SK-N-SH treated with all-trans-retinoic acid at 6 μM for 48 hours (cell line): ENCODE measurements around the gene SUGCT.

Experiments
- ATAC-seq: fragments of 200-7000 bp; cut with Tn5 transposase; 3 replicates; pipeline ENCODE4 v1.9.1; 2020; ENCODE audit warnings: mild to moderate bottlenecking, moderate library complexity
- ARNTL ChIP-seq: fragments of 450-650 bp; formaldehyde crosslinking; IDR thresholded peaks from 2 replicates; pipeline ENCODE4 v1.5.0; 2020; ENCODE audit warnings: low read depth, mild to moderate bottlenecking, moderate library complexity, borderline replicate concordance
- CREB5 ChIP-seq: fragments of 250-450 bp; sonication (Bioruptor Pico); IDR thresholded peaks from 2 replicates; pipeline ENCODE4 v1.5.1; 2020; ENCODE audit warnings: low read depth, mild to moderate bottlenecking, moderate library complexity
- CSDC2 ChIP-seq: fragments of 250-450 bp; sonication (Bioruptor Pico); IDR thresholded peaks from 2 replicates; pipeline ENCODE4 v1.5.0; 2020; ENCODE audit warnings: mild to moderate bottlenecking, moderate library complexity
- ESRRG ChIP-seq: fragments of 250-450 bp; sonication (Bioruptor Pico); IDR thresholded peaks from 2 replicates; pipeline ENCODE4 v1.6.1; 2021; ENCODE audit warnings: mild to moderate bottlenecking
- ISL1 ChIP-seq: fragments of 250-450 bp; sonication (Bioruptor Pico); IDR thresholded peaks from 2 replicates; pipeline ENCODE4 v2.1.2; 2022; ENCODE audit warnings: mild to moderate bottlenecking, moderate library complexity
- OSR1 ChIP-seq: fragments of 250-450 bp; sonication (Bioruptor Pico); IDR thresholded peaks from 2 replicates; pipeline ENCODE4 v1.8.0; 2022; ENCODE audit warnings: moderate library complexity, mild to moderate bottlenecking, inconsistent platforms
- PATZ1 ChIP-seq: fragments of 250-450 bp; sonication (Bioruptor Pico); IDR thresholded peaks from 2 replicates; pipeline ENCODE4 v1.8.0; 2020; ENCODE audit warnings: mild to moderate bottlenecking, moderate library complexity, borderline replicate concordance
- PPARA ChIP-seq: fragments of 250-450 bp; sonication (Bioruptor Pico); IDR thresholded peaks from 2 replicates; pipeline ENCODE4 v1.5.0; 2020; ENCODE audit warnings: mild to moderate bottlenecking, borderline replicate concordance
- RARB ChIP-seq: fragments of 250-450 bp; sonication (Bioruptor Pico); IDR thresholded peaks from 2 replicates; pipeline ENCODE4 v1.8.0; 2021; ENCODE audit warnings: mild to moderate bottlenecking, moderate library complexity
- TCF4 ChIP-seq: fragments of 250-450 bp; sonication (Bioruptor Pico); IDR thresholded peaks from 2 replicates; pipeline ENCODE4 v1.8.0; 2021; ENCODE audit warnings: mild to moderate bottlenecking, moderate library complexity, borderline replicate concordance
- TOX ChIP-seq: fragments of 250-450 bp; sonication (Bioruptor Pico); IDR thresholded peaks from 2 replicates; pipeline ENCODE4 v1.8.0; 2021; ENCODE audit warnings: mild to moderate bottlenecking, moderate library complexity, borderline replicate concordance
- ZC3H10 ChIP-seq: fragments of 250-450 bp; sonication (Bioruptor Pico); IDR thresholded peaks from 2 replicates; pipeline ENCODE4 v1.5.1; 2021; ENCODE audit warnings: mild to moderate bottlenecking, moderate library complexity
- ZFP3 ChIP-seq: fragments of 250-450 bp; sonication (Bioruptor Pico); IDR thresholded peaks from 2 replicates; pipeline ENCODE4 v1.5.0; 2020; ENCODE audit warnings: mild to moderate bottlenecking, moderate library complexity
- ZFP30 ChIP-seq: fragments of 450-650 bp; formaldehyde crosslinking; IDR thresholded peaks from 2 replicates; pipeline ENCODE4 v1.5.0; 2022; ENCODE audit warnings: mild to moderate bottlenecking, moderate library complexity
- ZNF70 ChIP-seq: fragments of 450-650 bp; formaldehyde crosslinking; IDR thresholded peaks from 2 replicates; pipeline ENCODE4 v1.5.0; 2020; ENCODE audit warnings: mild to moderate bottlenecking, moderate library complexity
- ZNF8 ChIP-seq: fragments of 450-650 bp; formaldehyde crosslinking; IDR thresholded peaks from 2 replicates; pipeline ENCODE4 v1.5.0; 2020; ENCODE audit warnings: mild to moderate bottlenecking, moderate library complexity
- TF ChIP-seq, protein P1 (sequence below): fragments of 250-450 bp; sonication (Bioruptor Pico); IDR thresholded peaks from 2 replicates; pipeline ENCODE4 v1.5.1; 2021; ENCODE audit warnings: mild to moderate bottlenecking, moderate library complexity
- TF ChIP-seq, protein P2 (sequence below): fragments of 250-450 bp; sonication (Bioruptor Pico); IDR thresholded peaks from 2 replicates; pipeline ENCODE4 v1.8.0; 2021; ENCODE audit warnings: low read depth, mild to moderate bottlenecking, moderate library complexity, borderline replicate concordance

Gene SUGCT

GRCh38 chr7:40644454-40645188, 509.8 kb downstream of the SUGCT start (continued):
- TF ChIP-seq CREB5 (CRISPR knock-in tag) (no peak), ZFP30 (CRISPR knock-in tag) (no peak), TOX (CRISPR knock-in tag) (no peak)
- TF ChIP-seq, protein P1, sequence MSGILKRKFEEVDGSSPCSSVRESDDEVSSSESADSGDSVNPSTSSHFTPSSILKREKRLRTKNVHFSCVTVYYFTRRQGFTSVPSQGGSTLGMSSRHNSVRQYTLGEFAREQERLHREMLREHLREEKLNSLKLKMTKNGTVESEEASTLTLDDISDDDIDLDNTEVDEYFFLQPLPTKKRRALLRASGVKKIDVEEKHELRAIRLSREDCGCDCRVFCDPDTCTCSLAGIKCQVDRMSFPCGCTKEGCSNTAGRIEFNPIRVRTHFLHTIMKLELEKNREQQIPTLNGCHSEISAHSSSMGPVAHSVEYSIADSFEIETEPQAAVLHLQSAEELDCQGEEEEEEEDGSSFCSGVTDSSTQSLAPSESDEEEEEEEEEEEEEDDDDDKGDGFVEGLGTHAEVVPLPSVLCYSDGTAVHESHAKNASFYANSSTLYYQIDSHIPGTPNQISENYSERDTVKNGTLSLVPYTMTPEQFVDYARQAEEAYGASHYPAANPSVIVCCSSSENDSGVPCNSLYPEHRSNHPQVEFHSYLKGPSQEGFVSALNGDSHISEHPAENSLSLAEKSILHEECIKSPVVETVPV (CRISPR knock-in tag) = no peak
- TF ChIP-seq, protein P2, sequence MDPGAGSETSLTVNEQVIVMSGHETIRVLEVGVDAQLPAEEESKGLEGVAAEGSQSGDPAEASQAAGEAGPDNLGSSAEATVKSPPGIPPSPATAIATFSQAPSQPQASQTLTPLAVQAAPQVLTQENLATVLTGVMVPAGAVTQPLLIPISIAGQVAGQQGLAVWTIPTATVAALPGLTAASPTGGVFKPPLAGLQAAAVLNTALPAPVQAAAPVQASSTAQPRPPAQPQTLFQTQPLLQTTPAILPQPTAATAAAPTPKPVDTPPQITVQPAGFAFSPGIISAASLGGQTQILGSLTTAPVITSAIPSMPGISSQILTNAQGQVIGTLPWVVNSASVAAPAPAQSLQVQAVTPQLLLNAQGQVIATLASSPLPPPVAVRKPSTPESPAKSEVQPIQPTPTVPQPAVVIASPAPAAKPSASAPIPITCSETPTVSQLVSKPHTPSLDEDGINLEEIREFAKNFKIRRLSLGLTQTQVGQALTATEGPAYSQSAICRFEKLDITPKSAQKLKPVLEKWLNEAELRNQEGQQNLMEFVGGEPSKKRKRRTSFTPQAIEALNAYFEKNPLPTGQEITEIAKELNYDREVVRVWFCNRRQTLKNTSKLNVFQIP (CRISPR knock-in tag) = no peak

- TF ChIP-seq RARB (CRISPR knock-in tag) (no peak), TCF4 (CRISPR knock-in tag) (no peak), CREB5 (CRISPR knock-in tag) (no peak), ISL1 (CRISPR knock-in tag) (no peak), TOX (CRISPR knock-in tag) (no peak), OSR1 (CRISPR knock-in tag) (no peak), PPARA (CRISPR knock-in tag) (no peak), PATZ1 (no peak), ZFP3 (CRISPR knock-in tag) (no peak), ESRRG (CRISPR knock-in tag) (no peak), ARNTL (CRISPR knock-in tag) (no peak), ZNF8 (CRISPR knock-in tag) (no peak), ZNF70 (CRISPR knock-in tag) (no peak), ZC3H10 (CRISPR knock-in tag) (no peak), CSDC2 (CRISPR knock-in tag) (no peak), ZFP30 (CRISPR knock-in tag) (no peak)
- TF ChIP-seq, protein P2 (CRISPR knock-in tag) = no peak
- TF ChIP-seq, protein P1 (CRISPR knock-in tag) = no peak
- ATAC-seq = no peak
Observed at GRCh38 chr7:40645197-40645596, 510.4 kb downstream of the SUGCT start.
